AG04449 (cell line): ENCODE data around the gene SWAP70.

Experiments
- CTCF ChIA-PET: fragments of 350-600 bp; formaldehyde crosslinking; extraction: SDS; loops from one replicate; lab custom pipeline; 2021; ENCODE audit warnings: antibody characterized with exemption; lab: Yijun Ruan, JAX
- POLR2A ChIA-PET: fragments of 400-600, 350-600 bp; formaldehyde crosslinking; extraction: SDS; loops from one replicate; lab custom pipeline; 2020; ENCODE audit warnings: antibody characterized with exemption, inconsistent platforms; lab: Yijun Ruan, JAX
- DNase-seq: peaks from one replicate; pipeline ENCODE4 v3.0.0-alpha.2; 2010; ENCODE audit warnings: low read depth, low spot score
- H3K4me3 ChIP-seq: 2 replicates; pipeline ENCODE4 v1.5.1; 2011; ENCODE audit warnings: low read depth, mild to moderate bottlenecking, control low read depth, low read length
- TF ChIP-seq, protein P1 (sequence below): IDR thresholded peaks from one replicate; pipeline ENCODE4 v1.5.1; 2011; ENCODE audit warnings: mild to moderate bottlenecking, moderate library complexity, low read length, control low read depth, inconsistent platforms; ENCODE audit not compliant: insufficient read depth; ENCODE audit errors: missing control alignments

Gene SWAP70

DNA sequence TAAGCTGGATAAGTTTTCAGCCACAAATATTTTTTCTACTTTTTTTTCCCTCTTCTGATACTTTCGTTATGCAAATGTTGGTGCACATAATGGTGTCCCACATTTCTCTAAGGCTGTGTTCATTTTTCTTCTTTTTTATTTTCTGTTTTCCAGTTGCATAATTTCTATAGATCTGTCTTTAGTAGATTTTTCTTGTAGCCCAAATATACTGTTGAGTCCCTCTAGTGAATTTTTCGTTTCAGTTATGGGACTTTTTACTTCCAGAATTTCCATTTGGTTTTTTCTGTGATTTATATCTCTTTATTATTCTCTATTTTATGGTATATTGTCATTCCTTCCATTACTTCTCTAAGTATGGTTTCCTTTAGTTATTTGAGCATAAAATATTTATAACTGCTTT lies 72.0 kb downstream of the SWAP70 start:
- DNase-seq = no peak
- no peak overlapping the region for H3K4me3 ChIP-seq
- TF ChIP-seq, protein P1, sequence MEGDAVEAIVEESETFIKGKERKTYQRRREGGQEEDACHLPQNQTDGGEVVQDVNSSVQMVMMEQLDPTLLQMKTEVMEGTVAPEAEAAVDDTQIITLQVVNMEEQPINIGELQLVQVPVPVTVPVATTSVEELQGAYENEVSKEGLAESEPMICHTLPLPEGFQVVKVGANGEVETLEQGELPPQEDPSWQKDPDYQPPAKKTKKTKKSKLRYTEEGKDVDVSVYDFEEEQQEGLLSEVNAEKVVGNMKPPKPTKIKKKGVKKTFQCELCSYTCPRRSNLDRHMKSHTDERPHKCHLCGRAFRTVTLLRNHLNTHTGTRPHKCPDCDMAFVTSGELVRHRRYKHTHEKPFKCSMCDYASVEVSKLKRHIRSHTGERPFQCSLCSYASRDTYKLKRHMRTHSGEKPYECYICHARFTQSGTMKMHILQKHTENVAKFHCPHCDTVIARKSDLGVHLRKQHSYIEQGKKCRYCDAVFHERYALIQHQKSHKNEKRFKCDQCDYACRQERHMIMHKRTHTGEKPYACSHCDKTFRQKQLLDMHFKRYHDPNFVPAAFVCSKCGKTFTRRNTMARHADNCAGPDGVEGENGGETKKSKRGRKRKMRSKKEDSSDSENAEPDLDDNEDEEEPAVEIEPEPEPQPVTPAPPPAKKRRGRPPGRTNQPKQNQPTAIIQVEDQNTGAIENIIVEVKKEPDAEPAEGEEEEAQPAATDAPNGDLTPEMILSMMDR = no peak
- POLR2A ChIA-PET = no interaction called here
- CTCF ChIA-PET = interaction anchor here (1.1 to 6.1 kb wide), 3 partner anchors 12 to 122 kb away, joined by 3 to 33 read pairs (median 4); no protein-coding TSS in a partner anchor

DNA sequence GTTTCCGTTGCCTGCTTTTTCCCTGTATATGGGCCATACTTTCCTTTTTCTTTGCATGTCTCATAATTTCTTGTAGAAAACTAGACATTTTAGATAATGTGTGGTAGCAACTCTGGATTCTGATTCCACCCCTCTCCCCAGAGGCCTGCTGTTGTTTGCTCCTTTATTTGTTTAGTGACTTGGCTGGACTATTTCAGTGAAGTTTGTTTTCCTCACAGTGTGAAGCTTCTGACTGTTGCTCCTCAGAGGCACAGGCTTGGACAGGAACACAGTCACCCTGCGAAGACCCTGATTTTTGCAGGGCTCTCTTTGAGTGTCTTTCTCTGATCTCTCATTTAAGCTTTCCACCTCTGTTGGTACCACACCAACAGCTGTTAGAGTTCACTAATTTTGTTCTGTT lies 72.5 kb downstream of the SWAP70 start:
- ChIA-PET CTCF (interaction anchor here (1.1 to 3.3 kb wide), 5 partner anchors 8 to 123 kb away, joined by 3 to 14 read pairs (median 4); no protein-coding TSS in a partner anchor), POLR2A (no interaction called here)
- no peak for DNase-seq

DNA sequence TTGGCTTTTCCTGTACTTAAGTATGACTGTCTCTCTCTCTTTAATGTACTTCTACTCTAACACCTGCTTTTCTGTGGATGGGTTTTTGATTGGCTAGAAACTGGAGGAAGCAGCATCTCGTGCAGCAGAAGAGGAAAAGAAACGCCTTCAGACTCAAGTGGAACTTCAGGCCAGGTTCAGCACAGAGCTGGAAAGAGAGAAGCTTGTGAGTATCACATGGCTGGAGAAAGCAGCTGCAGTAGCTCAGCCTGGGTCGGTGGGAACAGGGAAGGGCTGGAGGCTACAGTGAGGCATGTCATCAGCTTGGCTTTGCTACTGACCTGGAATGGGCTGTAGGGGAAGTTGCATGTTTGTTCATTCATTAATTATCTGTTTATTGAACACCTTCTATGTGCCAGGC lies 74.2 kb downstream of the SWAP70 start:
- POLR2A ChIA-PET = no interaction called here
- no peak for DNase-seq
- CTCF ChIA-PET = interaction anchor here (1.3 to 3.3 kb wide), 5 partner anchors 9 to 232 kb away, joined by 3 to 14 read pairs (median 5); no protein-coding TSS in a partner anchor
- no peak overlapping the region for H3K4me3 ChIP-seq
- TF ChIP-seq, protein P1 = no peak

More for the DNA sequence above, 72.5 kb downstream of the SWAP70 start:
- H3K4me3 ChIP-seq = no peak overlapping the region
- TF ChIP-seq, protein P1 = no peak

DNA sequence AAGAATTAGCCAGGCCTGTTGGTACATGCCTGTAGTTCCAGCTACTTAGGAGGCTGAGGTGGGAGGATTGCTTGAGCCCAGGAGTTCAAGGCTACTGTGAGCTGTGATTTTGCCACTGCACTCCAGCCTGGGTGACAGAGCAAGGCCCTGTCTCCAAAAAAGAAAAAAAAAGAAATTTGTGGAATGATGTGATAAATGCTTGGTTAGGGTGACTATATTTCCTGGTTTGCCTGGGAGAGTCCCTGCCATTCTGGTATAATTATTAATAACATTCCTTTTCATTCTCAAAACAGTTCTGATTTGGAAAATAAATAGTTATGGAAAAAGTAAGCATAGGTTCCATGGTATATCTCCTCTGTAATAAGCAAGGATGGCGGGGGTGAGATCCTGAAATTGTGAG lies 74.8 kb downstream of the SWAP70 start:
- POLR2A ChIA-PET = no interaction called here

DNA sequence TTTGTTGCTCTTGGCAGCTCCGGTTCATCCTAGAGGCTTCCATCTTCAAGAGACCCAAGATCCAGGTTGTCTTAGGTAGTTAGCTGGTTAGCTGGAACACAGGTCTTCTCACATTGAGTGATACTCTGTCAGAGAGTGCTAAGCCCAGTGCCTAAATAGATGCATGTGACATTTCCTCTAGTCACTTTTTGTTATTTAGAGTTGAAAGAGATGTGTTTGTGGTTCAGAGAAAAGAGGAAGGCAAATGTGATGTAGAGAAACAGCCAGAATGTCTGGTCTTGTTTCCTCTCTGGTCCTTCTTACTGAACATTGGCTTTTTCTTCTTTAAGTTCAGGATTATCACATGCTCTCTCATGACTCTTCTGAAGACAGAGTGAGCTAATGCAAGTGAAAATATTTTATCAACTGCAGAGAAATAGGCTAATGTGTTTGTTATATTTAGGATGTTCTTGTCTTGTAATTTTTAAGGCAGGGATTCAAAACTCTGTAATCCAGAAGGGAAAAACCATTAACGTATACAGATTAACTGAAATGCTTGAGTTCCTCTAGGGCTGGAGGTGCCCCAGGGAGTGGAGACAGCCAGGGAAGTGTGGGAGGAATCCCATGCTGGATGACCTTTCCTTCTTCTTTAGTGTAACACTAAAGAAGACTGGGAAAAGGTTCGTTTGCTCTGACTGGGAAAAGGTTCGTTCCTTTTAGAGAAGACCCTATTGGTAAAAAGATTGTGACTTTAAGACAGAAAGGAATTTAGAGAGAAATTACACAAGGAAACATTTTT lies 75.4 kb downstream of the SWAP70 start:
- no peak for DNase-seq
- ChIA-PET POLR2A (no interaction called here), CTCF (interaction anchor here (1.3 to 3.3 kb wide), 2 partner anchors 8 to 233 kb away, joined by 3 to 14 read pairs; no protein-coding TSS in a partner anchor)
- H3K4me3 ChIP-seq = no peak overlapping the region
- TF ChIP-seq, protein P1 = no peak

More for the DNA sequence above, 74.8 kb downstream of the SWAP70 start:
- CTCF ChIA-PET = interaction anchor here (1.3 to 3.3 kb wide), 2 partner anchors 8 to 232 kb away, joined by 3 to 14 read pairs; no protein-coding TSS in a partner anchor
- no peak overlapping the region for H3K4me3 ChIP-seq
- DNase-seq = no peak
- TF ChIP-seq, protein P1 = no peak
